GM19468 (cell line): ENCODE data around the gene ADAT2.

ENCODE experiments used
- ATAC-seq: cut with Tn5 transposase; IDR thresholded peaks from one replicate; pipeline ENCODE4 v1.9.1; 2021; ENCODE audit warnings: mild to moderate bottlenecking, moderate library complexity, moderate number of reproducible peaks; ENCODE audit not compliant: unreplicated experiment; ENCODE audit errors: extremely low read depth

ADAT2 gene

DNA sequence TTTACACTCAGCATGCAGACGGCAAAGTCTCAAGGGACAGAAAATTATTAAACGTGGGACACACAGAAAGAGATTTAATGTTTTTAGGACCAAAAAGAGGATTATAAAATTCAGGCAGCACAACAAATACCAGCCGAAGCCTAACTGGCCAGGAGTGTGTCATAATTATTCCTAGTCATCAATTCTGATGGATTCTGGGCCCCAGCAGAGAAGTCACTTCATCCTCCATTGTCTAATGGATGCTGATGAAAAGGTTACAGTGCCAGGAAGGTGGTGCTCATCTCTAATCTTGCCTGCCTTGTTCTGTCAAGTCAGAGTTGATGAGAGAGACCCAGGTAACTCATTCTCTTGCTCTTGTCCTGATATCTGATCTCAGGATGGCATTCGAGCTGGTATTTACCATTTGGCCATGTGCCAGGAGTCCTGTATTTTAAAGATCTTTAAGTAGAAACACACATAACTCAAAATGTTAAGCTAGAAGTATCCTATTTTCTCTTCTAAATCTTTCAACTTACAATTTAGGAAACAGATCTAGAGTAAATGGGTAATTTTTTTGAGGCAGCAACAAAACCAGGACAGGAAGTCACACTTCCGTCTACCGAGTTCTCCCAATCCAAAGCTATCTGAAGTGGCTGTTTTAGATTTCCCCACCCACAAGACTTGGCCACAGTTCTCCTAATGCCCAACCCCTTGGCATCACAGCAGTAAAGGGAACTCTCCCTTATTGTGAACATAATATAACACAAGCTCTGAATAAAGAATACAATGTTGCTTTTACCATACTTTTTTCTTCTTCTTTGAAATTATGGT lies 50.0 kb downstream of the ADAT2 start:
- ATAC-seq, result no peak

DNA sequence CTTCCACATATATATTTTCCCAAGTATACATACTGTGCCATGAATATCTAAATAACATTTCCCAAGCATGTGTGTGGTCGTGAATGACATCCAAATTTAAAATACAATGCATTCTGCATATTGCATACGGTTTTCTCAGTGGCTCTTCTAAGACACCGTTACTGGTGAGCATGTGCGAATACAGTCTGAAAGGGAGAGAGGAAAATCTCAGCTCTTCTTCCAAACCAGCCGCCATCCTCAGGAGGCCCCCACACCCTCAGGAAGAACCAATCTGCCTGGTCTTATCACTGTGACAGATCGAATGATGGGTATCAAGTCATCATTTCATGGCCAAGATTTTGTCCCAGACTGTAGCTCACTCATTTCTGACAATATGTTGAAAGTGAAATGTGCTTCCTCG lies 50.7 kb downstream of the ADAT2 start:
- ATAC-seq, result no peak

DNA sequence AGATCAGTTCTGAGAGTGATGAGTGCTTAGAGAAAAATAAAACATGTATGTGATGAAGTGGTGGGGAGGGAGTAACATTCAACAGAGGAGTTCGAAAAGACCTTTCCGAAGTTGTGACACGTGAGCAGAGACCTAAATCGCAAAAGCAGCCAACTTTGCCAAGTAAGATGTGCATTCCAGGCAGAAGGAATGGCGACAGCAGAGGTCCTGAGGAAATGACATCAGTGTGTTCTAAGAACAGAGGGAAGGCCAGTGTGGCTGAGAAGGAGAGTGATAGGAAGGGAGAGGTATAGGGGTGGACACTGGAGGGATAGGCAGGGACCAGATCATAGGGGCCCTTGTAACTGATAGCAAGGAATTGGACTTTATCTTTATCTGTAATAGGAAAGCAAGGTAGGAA lies 51.3 kb downstream of the ADAT2 start:
- ATAC-seq, result no peak

DNA sequence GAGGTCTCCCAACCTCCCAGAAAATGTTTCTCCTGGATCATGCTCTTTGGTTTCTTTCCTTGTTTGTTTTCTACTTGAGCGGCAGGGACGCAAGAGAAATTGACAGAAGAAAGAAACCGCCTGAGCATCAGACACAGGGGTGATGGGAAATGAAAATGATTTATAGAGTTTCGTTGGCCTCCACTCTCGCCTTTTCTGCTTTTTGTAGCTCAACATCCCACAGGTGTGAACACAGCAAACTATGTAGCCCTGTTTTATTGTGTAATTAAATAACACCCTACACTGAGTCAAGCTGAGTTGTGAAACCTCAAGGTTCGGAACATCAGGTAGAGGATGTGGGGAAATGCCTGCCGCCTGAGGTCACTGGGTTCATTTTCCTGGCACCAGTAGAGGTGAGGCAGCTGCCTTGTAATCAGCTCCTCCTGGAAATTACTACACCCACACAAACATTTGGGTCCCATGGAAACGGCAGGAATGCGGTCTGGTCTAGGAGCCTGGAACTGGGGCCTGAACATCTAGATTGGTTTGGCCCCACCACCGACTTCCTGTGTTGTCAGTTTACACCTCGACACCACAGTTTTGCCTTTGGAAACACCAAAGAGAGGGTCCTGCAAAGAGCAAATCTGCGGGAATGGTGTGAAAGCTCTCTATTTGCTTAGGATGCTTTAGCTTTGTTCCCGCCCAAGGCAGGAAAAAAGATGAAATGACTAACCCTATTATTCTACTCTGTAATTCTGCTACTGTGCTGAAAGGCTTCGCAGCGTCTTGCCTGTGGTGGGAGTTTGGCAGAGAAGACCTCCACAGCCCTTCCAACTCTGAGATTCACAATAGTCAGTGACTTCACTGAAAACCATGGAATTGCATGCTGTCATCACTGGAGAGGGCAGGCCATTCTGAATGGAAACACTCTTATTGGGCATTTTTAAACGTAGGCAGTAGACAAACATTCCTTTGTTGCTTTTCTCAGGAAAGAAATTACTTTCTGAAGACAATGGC lies 53.0 kb downstream of the ADAT2 start:
- ATAC-seq, result no peak

DNA sequence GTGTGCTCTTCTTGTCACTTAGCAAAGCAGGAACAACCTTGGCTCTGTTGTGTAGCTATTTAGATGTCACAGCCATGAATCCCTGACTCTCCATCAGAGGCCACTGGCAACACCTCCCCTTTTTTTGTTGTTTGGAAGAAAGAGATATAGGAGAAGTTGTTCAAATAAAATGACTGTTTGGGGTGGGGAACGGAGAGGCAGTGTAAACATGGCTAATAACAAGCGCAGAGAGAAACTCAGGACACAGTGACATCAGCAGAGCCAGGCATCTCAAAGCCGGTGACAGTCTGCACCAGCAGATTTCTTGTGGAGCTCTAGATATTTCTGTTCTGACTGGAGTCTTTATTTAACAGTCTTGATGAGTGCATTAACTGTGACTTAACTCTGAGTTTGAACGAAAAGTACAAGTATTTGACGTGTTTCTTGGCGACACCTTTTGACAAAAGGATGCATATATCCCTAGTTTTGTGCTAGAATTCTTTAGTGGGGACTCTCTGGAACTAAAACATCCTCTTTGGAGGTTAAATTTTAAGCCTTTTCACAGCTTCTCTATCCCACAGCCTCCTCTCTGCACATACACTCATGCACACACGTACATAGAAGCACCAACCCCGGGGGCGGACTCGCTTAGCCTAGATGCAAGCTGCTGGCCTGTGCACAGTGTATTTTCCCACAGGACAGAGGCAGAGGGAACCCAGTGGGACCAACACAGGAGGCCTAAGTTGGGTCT lies 53.8 kb downstream of the ADAT2 start:
- ATAC-seq, result no peak

DNA sequence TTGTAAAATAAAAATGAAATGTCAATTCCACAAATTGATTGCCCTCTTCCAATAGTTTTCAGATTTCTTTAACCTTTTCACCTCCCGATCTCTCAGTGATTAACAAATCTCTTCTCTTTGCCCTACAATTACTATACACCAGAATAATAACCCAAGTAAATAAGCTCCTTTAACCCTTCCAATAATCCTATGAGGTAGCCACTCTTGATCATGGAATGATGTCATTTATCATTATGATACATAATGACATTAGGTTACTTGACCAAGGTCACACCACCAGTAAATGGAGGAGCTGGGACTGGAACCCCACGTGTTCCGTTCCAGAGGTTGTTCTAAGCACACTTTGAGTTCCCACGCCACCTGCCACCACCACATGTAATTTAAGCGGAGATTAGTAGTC lies 54.8 kb downstream of the ADAT2 start:
- no peak for ATAC-seq

DNA sequence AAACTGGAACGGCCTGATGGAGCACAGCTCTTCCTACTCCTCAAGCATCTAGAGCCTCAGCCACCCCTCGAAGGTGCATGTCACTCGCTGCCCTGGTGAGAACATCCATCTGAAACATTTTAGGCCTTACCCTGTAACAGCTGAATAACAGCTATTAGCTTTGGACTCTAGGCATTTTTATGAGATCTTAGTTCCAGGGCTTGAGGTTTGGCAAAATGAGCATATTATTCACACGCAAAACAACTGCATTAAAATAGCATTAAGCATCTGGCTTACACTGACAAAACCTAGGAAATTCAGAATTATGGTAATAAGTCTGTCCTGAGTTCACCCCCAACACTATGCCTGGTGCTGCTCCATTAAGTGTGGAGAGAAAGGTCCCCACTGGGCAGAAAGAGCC lies 56.1 kb downstream of the ADAT2 start:
- no peak for ATAC-seq

DNA sequence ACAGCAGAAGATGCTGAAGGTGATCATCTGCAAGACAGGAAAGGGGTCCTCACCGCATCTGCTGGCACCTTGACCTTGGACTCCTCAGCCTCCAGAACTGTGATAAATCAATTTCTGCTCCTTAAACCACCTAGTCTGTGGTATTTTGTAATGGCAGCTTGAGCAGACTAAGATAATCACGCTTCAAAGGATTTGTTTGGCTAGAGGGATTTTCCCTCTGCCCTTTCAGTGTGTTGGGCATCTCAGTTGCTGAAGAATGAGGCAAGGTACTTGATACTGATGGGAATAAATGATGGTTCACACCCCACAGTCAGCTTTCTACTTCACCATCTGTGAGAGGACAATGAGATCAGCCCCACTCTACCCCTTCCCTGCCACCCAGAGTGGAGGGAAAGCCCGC lies 60.2 kb downstream of the ADAT2 start:
- ATAC-seq, result no peak

DNA sequence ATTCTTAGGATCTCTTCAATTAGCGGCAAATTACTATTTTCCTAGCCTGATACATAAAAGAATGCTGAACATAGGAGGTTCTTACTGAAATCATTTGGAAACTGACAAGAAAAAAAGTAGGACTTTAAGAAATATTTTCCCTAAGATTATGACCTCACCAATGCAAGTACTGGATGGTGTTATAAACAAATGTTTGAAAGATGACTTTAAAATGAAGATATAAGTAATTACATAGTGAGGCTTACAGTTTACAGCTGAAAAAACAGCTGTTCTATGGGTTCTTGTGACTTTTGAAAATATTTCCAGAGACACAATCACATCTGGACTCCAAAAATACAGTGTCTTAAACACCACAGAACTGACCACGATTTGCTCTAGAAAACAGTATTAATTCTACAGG lies 64.9 kb downstream of the ADAT2 start:
- ATAC-seq, result no peak

DNA sequence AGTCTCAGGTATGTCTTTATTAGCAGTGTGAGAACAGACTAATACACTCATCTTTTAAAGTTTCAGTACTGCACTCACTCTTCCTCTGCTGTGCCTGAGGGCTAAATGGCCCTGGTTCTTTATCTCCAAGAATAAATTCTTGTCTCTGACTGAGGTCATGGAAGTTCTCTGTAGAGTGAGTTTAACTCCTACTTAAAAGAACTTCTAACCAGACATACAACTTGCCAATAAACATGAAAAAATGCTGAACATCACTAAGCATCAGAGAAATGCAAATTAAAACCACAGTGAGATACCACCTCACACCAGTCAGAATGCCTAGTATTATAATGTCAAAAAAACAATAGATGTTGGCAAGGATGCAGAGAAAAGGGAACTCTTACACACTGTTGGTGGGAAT lies 73.6 kb downstream of the ADAT2 start:
- ATAC-seq, result no peak

DNA sequence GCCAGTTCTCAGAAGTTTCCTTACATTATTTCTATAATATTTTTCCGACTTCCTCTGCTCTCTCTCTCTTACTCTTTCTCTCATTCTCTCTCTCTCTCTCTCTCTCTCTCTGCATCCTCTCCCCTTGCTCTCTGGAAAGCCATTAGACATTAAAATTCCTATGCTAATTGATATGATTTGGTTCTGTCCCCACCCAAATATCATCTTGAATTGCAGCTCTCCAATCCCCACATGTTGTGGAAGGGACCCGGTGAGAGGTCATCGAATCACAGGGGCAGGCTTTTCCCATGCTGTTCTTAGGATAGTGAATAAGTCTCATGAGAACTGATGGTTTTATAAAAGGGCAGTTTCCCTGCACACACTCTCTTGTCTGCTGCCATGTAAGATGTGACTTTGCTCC lies 74.1 kb downstream of the ADAT2 start:
- ATAC-seq, result no peak

DNA sequence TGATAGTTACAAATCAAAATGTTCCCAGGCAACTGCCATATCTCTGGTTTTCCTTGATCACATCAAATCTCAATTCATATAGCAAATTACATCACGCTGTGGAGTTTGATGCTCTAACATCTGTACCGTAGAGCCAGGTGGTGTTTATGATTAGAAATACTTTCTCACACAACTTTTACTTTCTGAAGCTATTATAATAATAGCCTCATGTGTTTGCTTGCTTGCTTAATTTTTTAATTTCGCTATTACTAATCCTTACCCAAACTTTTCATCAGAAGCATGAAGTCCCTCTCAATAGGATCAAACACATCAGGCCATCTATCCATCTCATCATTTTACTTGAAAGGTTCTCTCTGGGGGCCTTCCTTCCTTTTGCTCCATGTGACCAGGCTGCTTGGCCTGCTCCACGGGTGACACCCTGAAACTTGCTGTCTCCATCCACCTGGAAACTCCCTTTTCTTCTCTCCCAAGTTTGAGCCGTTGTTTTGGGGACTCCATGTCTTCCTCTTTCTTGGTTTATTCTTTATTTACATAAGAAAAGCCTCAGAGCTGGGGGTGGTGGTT lies 75.4 kb downstream of the ADAT2 start:
- ATAC-seq, result no peak

DNA sequence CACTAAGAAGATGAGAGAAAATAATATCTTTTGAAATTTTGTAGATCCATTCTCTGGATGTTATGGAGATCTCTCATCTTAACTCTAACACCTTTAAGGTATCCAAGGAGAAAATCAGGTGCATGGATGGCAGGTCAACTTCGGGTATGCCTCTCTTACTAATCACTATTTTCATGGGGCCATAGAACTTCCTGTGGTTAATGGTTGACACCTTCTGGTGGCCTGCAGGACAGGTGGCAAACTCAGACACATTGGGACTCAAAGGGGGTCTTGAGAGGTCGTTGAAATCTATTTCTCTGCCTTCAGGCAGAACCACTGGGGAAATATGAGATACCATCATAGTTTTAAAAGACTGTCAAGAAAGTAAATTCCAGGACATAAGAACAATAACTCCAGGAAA lies 76.5 kb downstream of the ADAT2 start:
- ATAC-seq, result no peak
